ENCODE results near the gene ZNF516.

Gene ZNF516

DNA sequence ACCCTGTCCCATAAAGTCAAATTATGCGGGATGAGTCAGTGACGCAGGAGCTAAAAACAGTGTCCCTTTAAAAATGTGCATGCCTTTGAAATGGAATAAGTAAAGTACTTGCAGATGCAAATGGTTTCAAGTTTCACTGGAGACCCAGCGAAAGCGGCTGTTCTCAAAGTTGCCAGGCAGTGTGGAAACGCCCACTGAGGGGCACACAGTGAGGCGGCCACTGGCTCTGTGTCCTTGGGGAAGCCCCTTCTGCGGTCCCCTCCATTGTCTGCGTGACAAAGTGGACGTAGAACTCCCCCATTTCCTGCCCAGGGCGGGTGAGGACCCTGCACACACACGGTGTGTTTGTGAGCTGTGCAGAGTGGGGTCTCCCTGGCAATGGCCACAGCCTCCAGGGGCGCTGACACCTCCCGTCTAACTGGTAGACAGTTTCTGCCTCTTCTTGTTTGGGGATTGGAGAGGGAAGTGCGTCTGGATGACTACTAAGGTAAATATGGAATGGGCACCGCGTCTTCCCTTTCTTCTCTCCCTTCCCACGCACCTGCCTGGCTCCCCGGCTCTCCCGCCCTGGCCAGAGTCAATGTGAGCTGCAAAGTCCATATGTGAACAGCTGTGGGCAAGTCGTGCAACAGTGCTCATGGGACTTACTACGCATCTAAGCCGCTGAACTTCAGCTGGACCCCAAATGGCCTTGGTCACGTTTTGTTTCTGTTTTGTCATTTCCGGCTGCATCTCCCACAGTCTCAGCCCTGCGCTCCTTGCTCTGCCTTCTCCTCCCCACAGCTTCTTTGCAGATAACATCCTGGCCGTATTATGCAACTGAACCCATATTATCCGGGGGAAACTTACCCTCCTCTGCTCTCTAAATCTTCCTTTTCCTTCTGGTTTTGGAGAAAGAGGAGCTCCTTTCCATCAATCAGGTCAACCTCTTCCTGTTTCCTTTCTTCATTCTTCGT, 33.7 kb upstream of the ZNF516 start:
- Histone ChIP-seq H3K4me3 (replicated peaks; ENCODE audit: insufficient read depth, low read length) (peak overlapping the region; percentile 21), H3K27ac (replicated peaks) (peak overlapping the region; percentile 60), H3K27me3 (ENCODE audit: insufficient read depth, poor library complexity, severe bottlenecking) (no peaks in the 10 kb centered on the region)
- peak; percentile 43; the same call in 1 of the 2 replicates for TF ChIP-seq POLR2AphosphoS5 (IDR thresholded peaks at IDR 0.05; ENCODE audit: low read depth)
- TF ChIP-seq, protein P1, sequence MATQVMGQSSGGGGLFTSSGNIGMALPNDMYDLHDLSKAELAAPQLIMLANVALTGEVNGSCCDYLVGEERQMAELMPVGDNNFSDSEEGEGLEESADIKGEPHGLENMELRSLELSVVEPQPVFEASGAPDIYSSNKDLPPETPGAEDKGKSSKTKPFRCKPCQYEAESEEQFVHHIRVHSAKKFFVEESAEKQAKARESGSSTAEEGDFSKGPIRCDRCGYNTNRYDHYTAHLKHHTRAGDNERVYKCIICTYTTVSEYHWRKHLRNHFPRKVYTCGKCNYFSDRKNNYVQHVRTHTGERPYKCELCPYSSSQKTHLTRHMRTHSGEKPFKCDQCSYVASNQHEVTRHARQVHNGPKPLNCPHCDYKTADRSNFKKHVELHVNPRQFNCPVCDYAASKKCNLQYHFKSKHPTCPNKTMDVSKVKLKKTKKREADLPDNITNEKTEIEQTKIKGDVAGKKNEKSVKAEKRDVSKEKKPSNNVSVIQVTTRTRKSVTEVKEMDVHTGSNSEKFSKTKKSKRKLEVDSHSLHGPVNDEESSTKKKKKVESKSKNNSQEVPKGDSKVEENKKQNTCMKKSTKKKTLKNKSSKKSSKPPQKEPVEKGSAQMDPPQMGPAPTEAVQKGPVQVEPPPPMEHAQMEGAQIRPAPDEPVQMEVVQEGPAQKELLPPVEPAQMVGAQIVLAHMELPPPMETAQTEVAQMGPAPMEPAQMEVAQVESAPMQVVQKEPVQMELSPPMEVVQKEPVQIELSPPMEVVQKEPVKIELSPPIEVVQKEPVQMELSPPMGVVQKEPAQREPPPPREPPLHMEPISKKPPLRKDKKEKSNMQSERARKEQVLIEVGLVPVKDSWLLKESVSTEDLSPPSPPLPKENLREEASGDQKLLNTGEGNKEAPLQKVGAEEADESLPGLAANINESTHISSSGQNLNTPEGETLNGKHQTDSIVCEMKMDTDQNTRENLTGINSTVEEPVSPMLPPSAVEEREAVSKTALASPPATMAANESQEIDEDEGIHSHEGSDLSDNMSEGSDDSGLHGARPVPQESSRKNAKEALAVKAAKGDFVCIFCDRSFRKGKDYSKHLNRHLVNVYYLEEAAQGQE (IDR thresholded peaks at IDR 0.05; ENCODE audit: insufficient replicate concordance, low read depth): no peak
- TF ChIP-seq SPI1 (IDR thresholded peaks at IDR 0.05; ENCODE audit: borderline replicate concordance, low read depth): peak; percentile 51; the same call in 1 of the 2 replicates
- TF ChIP-seq, protein P2, sequence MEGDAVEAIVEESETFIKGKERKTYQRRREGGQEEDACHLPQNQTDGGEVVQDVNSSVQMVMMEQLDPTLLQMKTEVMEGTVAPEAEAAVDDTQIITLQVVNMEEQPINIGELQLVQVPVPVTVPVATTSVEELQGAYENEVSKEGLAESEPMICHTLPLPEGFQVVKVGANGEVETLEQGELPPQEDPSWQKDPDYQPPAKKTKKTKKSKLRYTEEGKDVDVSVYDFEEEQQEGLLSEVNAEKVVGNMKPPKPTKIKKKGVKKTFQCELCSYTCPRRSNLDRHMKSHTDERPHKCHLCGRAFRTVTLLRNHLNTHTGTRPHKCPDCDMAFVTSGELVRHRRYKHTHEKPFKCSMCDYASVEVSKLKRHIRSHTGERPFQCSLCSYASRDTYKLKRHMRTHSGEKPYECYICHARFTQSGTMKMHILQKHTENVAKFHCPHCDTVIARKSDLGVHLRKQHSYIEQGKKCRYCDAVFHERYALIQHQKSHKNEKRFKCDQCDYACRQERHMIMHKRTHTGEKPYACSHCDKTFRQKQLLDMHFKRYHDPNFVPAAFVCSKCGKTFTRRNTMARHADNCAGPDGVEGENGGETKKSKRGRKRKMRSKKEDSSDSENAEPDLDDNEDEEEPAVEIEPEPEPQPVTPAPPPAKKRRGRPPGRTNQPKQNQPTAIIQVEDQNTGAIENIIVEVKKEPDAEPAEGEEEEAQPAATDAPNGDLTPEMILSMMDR (IDR thresholded peaks at IDR 0.05; ENCODE audit: insufficient read depth, low read length): no peak
- TF ChIP-seq GABPA (IDR thresholded peaks at IDR 0.05; ENCODE audit: low read depth): 0 out of 2 replicates have a peak, but pooled peaks have one; percentile 24
- peak; percentile 40 to 86 for DNase-seq (ENCODE audit: low read depth in 1 of 2, low spot score in 1 of 2)

DNA sequence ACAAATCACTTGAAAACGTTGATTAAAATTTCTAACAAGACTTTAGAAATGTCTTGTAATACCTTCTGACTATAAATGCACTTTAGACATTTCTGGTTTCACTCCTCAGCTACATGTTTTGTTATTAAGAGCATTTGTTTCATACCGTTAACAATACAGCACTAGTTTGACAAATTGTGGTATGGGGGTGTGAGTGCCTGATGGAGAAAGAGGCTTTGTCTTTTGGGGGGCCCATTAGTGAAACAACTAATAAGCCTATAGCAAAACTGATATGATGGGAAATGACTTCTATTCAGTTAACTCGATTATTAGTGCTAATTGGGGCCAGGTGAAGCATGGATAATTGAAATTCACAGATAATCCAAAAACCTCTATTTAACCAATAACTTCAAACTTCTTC, 30.9 kb upstream of the ZNF516 start:
- no peak overlapping the region for H3K27ac ChIP-seq (replicated peaks)
- no peak for DNase-seq (ENCODE audit: low read depth in 1 of 2, low spot score in 1 of 2)
- no peak for TF ChIP-seq SPI1 (IDR thresholded peaks at IDR 0.05; ENCODE audit: borderline replicate concordance, low read depth)
- no peak overlapping the region for H3K4me3 ChIP-seq (replicated peaks; ENCODE audit: insufficient read depth, low read length)
- H3K27me3 ChIP-seq (ENCODE audit: insufficient read depth, poor library complexity, severe bottlenecking): no peaks in the 10 kb centered on the region

DNA sequence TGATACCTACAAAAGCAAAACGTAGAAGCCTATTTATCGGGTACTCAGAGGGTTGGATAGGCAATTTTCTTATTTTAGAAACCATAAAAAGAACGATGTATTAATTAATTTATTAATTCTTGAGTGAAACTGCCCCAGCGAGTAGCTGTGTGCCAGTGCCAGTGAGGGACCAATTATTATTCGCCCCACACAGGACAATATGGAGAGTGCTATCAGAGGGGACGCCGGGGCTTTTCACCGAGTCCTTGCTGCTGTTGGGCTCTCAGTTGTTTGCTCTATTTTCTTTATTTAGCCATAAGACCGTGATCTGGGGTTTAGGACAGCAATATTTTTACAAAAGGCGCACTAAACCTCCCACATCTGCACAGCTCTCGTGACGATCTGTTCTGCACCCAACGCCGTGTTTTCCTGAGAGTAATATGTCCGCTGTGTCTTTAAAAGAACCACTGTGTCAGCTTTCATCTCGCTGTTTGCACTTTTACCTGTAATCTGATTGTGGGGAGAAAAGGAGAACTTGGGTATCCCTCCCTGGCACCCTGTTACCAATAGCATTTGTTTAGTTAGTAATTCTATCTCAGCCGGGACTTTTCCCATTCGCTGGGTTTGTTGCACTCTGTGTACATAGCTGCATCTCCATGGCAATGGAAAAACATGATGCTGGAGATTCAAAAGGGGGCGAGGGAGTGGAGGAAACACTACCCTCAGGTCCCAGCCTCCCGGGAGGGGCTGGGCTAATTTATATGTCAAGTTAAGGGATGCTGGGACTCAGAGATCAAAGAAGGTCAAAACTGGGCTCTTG, 30.1 kb upstream of the ZNF516 start:
- no peak for DNase-seq (ENCODE audit: low read depth in 1 of 2, low spot score in 1 of 2)
- H3K27me3 ChIP-seq (ENCODE audit: insufficient read depth, poor library complexity, severe bottlenecking): no peaks in the 10 kb centered on the region
- no peak overlapping the region for H3K27ac ChIP-seq (replicated peaks)
- no peak for TF ChIP-seq GABPA (IDR thresholded peaks at IDR 0.05; ENCODE audit: low read depth)
- no peak overlapping the region for H3K4me3 ChIP-seq (replicated peaks; ENCODE audit: insufficient read depth, low read length)

DNA sequence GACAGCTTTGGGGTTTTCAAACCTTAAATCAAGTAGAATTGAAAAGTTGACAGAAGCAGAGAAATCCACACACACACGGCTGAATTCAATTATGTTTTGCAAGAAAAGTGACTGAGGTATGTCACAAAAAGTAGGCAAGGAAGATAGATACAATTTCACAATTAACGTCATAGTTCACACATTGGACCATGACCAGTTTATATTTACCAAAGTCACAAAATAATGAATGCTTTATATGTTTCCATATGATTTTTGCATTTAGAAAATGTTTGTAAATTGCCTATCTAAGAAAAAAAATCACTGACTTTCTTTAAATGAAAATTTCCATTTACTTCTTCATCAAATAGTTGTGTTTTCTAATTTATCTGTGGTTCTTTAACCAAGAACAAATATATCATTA, 29.4 kb upstream of the ZNF516 start:
- no peaks in the 10 kb centered on the region for H3K27me3 ChIP-seq (ENCODE audit: insufficient read depth, poor library complexity, severe bottlenecking)
- no peak overlapping the region for H3K4me3 ChIP-seq (replicated peaks; ENCODE audit: insufficient read depth, low read length)
- no peak for DNase-seq (ENCODE audit: low read depth in 1 of 2, low spot score in 1 of 2)
- TF ChIP-seq GABPA (IDR thresholded peaks at IDR 0.05; ENCODE audit: low read depth): no peak
- no peak for TF ChIP-seq SPI1 (IDR thresholded peaks at IDR 0.05; ENCODE audit: borderline replicate concordance, low read depth)
- TF ChIP-seq, protein P2 (IDR thresholded peaks at IDR 0.05; ENCODE audit: insufficient read depth, low read length): no peak
- TF ChIP-seq, protein P1 (IDR thresholded peaks at IDR 0.05; ENCODE audit: insufficient replicate concordance, low read depth): no peak
- no peak for TF ChIP-seq POLR2AphosphoS5 (IDR thresholded peaks at IDR 0.05; ENCODE audit: low read depth)
- H3K27ac ChIP-seq (replicated peaks): no peak overlapping the region
